Measurements from ENCODE around the gene SULT1A2.

GRCh38 chr16:28592979-28593553, 3.8 kb downstream of the SULT1A2 start:
- TF ChIP-seq CTCF (IDR thresholded peaks at IDR 0.05; ENCODE audit: insufficient read depth, low read length, poor library complexity, severe bottlenecking) (no peak), EZH2phosphoT487 (conservative IDR thresholded peaks at IDR 0.05; ENCODE audit: low read length) (no peak)
